Measurements from ENCODE around the gene NRG3. TPM values are rescaled to one million over a fixed set of nuclear protein-coding genes. Genes with fewer than 3 reads are reported as not detected.
A peak's percentile ranks its signal among the peaks of the same experiment; 100 is the strongest.

NRG3 gene
- total and polyA plus RNA-seq, 11 donors: 0.11 to 0.41 (median 0.27) TPM; not detected in 7

GRCh38 chr10:82397854-82398253 lies 522.9 kb downstream of the NRG3 start:
- DNase-seq (no peak), ATAC-seq (peak in 2 of 4 donors; percentile 33 to 49)
- H3K36me3 ChIP-seq: no peaks in the 10 kb centered on the region
- H3K27me3 ChIP-seq: no peaks in the 10 kb centered on the region
- no peak overlapping the region for H3K4me3 ChIP-seq
- peaks cover 0 to 3% (median 0%) of the 10 kb centered on the region in 12 donors for H3K4me1 ChIP-seq
- 25 to 37% (median 28%) methylated on average over 1 of the region's 1 CpG for WGBS, 4 donors
- TF ChIP-seq POLR2A (IDR thresholded peaks at IDR 0.05) (no peak), CTCF (IDR thresholded peaks at IDR 0.05) (no peak)
- no peaks in the 10 kb centered on the region for H3K9me3 ChIP-seq
- intact Hi-C loops (cut with DNase I): no loop called here
- H3K27ac ChIP-seq: no peak overlapping the region

DNA sequence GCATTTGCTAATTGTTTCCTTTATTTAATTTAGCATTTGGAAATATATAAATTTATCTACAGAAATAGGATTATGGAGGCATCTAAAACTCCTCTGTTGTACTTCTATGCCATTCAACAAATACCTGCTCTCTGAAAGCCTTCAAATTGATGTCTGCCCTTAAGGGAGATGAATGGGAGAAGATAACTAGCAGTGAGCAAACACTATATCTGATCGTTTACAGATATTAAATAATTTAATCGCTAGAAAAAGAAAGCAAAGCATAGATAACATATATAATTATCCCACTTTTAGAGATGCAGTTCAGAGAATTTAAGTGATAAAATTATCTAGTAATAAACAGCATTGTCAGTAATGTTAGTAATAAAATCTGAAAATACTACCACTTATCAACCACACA lies 524.9 kb downstream of the NRG3 start:
- no peaks in the 10 kb centered on the region for H3K36me3 ChIP-seq
- TF ChIP-seq POLR2A (IDR thresholded peaks at IDR 0.05) (no peak), CTCF (IDR thresholded peaks at IDR 0.05) (no peak)
- H3K4me3 ChIP-seq: no peak overlapping the region
- DNase-seq (no peak), ATAC-seq (no peak)
- H3K9me3 ChIP-seq: no peaks in the 10 kb centered on the region
- no peak overlapping the region for H3K27ac ChIP-seq
- WGBS, 4 donors: 78 to 86% (median 83%) methylated on average over 2 of the region's 2 CpGs
- intact Hi-C loops (cut with DNase I): no loop called here
- H3K4me1 ChIP-seq: no peaks in the 10 kb centered on the region
- H3K27me3 ChIP-seq: no peaks in the 10 kb centered on the region

- 33 to 57% (median 36%) methylated on average over 1 of the region's 1 CpG for WGBS, 4 donors
- intact Hi-C loops (cut with DNase I): no loop called here
These were observed 525.8 kb downstream of the NRG3 start for GRCh38 chr10:82400841-82401240.

DNA sequence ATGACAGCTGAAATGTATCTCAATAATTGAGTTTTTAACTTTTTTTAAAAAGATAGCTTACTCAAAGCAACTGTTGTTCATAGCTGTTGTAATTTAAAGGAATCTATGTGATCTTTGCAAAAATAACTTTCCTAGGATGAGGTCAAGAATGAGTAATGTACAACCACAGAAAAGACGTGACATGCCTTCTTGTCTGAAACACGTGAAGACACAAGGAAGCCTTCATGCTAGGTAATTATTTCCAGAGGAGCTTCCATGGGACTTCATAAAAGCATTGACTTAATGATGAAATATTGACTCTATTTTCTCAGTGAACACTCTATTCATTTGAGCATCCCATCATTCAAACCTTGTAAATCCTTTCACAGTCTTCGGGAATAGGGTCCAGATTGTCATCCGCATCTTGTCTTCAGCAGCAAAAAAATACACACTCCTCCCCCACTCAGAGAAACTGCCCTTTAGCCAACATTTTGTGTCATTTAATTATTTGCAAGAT lies 528.0 kb downstream of the NRG3 start:
- no peak for DNase-seq

More at GRCh38 chr10:82400841-82401240, 525.8 kb downstream of the NRG3 start:
- ATAC-seq (no peak), DNase-seq (no peak)
- H3K4me1 ChIP-seq: no peaks in the 10 kb centered on the region
- H3K36me3 ChIP-seq: no peaks in the 10 kb centered on the region
- no peak for TF ChIP-seq POLR2A (IDR thresholded peaks at IDR 0.05)
- no peak for TF ChIP-seq CTCF (IDR thresholded peaks at IDR 0.05)
- H3K4me3 ChIP-seq: no peak overlapping the region
- no peaks in the 10 kb centered on the region for H3K27me3 ChIP-seq
- no peaks in the 10 kb centered on the region for H3K9me3 ChIP-seq
- no peak overlapping the region for H3K27ac ChIP-seq

More for the DNA sequence above, 528.0 kb downstream of the NRG3 start:
- TF ChIP-seq CTCF (IDR thresholded peaks at IDR 0.05): no peak
- no peaks in the 10 kb centered on the region for H3K27me3 ChIP-seq
- no peaks in the 10 kb centered on the region for H3K36me3 ChIP-seq
- 84 to 89% (median 87%) methylated on average over 4 of the region's 4 CpGs for WGBS, 4 donors
- no peak overlapping the region for H3K27ac ChIP-seq
- intact Hi-C loops (cut with DNase I): no loop called here
- H3K9me3 ChIP-seq: no peaks in the 10 kb centered on the region
- H3K4me3 ChIP-seq: no peak overlapping the region
- no peaks in the 10 kb centered on the region for H3K4me1 ChIP-seq
- no peak for ATAC-seq
